Stimulated activated CD4-positive, alpha-beta T cell treated with anti-CD3 and anti-CD28 coated beads, Interleukin-4, amount 100 ng/mL, for 24 hours (primary cell): ENCODE results near the gene FNDC3A.
"Not testable (repeated sequence)": the region's sequence is repeated elsewhere in the genome, so short reads cannot be mapped to it uniquely, and the experiment has no call there.

Experiments used
- DNase-seq: peaks from one replicate; pipeline ENCODE4 v3.0.0-alpha.2; 2020

FNDC3A gene

GRCh38 chr13:49046519-49046918 lies 70.8 kb downstream of the FNDC3A start:
- no peak for DNase-seq

- DNase-seq = no peak
Measured at GRCh38 chr13:49052813-49053212, 77.1 kb downstream of the FNDC3A start.

GRCh38 chr13:49053215-49053614 lies 77.5 kb downstream of the FNDC3A start:
- DNase-seq = no peak

DNA sequence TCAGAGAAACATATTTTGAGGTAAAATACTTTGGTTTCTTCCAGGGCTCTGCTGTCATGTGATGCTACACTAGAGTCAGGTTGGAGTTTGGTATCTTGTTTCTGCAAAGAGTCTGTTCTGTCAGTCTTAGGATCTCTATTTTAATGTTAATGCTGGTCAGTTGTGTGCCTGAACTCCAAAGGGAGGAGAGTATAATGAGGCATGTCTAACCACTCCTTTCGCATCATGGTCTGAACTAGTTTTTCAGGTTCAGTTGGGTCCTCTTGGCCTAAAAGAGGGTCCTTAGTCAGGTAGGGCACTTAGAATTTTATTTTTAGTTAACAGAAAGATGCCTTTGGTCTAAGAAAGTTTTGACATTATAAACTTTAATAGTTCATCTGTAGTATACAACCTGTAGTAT lies 78.2 kb downstream of the FNDC3A start:
- no peak for DNase-seq

GRCh38 chr13:49055021-49055420 lies 79.3 kb downstream of the FNDC3A start:
- no peak for DNase-seq

DNA sequence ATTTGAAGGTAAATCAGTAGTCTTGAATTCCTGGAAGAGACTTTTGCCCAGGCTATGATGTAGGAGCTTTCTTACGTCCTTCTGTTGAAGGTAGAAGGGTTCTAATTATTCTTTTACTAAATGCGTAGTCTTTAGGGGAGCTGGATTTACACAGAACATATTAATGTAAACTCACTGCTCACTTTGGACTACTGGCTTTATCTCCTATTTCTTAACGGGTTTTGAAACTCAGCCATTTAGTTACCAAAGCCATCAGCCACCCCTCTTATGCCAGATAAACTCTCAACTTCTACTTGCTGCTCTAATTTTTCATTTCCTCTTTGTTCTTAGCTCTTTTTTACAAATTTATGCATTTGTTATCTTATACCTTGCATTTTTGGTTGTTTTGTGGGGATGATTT lies 81.5 kb downstream of the FNDC3A start:
- no peak for DNase-seq

DNA sequence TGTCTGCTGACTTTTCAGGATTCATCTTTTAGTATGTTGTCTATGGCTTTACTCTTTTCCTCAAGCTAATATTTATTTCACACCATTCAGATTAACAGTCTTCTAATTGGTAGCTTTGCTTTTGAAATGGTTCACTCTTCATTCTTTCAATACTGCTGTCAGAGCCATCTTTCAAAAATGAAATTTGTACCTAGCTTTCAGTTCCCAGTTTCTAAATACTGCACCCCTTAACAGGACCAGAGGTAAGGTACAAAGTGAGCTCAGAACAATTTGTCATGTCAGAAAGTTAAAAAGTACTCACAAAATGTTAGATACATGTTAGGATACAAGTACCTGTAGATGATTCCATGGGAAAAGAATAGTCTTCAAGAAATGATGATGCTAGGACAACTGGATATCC lies 83.0 kb downstream of the FNDC3A start:
- DNase-seq = no peak

DNA sequence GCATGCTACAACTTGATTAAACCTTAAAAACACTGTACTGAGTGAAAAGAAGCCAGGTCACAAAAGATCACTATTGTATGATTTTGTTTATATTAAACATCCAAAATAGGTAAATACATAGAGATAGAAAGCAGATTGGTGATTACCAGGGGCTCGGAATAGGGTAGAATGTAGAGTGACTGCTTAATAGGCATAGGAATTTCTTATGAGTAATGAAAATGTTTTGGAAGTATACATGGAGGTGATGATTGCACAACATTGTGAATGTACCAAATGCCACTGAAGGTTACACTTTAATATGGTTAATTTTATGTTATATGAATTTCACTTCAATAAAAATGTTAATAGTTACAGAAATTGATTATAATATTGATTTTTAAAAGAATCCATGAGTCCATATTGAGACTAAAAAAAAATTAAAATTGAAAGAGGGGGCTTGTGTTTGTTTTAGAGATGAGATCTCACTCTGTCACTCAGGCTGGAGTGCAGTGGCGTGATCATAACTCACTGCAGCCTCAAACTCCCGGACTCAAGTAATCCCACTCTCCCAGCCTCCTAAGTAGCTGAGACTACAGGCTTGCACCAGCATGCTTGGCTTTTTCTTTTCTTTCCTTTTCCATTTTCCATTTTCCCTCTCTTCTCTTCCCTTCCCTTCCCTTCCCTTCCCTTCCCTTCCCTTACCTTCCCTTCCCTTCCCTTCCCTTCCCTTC lies 85.1 kb downstream of the FNDC3A start:
- DNase-seq = no peak

GRCh38 chr13:49061388-49061752 lies 85.7 kb downstream of the FNDC3A start:
- not testable (repeated sequence) for DNase-seq

DNA sequence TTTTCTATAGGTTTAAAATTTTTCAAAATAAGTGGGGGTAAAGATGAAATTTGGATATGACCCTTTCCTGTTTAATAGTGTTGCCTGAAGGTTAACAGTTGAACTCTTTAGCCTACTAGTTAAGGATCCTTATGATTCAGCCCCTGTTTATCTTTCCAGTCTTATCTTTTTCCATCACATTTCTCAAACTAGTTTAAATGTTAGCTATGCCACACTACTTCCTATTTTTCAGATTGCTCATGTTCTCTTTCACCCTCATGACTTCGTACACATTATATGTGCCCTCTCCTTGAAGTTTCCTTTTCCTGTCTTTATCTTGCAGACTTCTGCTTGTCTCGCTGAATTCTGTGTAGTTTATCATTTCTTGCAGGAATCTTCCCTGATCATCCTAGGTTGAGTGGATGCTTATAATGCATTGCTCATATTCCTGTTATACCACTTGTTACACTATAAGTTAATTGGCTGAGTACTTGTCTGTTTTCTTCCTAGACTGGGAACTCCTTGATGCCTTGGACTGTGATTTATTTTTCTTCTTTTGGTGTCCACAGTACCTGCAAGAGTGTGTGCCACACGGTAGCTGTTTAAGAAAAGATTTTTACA lies 86.7 kb downstream of the FNDC3A start:
- DNase-seq = no peak

DNA sequence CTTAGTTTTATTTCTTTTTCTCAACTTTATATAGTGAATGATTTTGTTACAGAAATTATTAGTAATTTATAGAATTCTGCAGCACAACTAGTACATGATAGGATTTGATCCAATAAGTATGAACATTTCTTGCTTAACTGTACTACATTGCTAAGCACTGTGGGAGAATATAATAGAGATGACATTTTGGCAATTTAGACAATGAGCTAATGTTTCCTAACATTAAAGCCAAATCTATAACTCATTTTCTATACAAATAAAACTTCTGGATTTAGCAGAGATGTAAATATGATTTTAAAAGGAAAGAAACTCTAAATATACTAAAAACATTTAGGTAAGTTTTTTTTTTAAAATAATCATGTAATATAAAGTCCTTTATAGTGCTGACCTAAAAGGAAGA lies 87.3 kb downstream of the FNDC3A start:
- no peak for DNase-seq

GRCh38 chr13:49063497-49063896 lies 87.8 kb downstream of the FNDC3A start:
- DNase-seq = no peak

DNA sequence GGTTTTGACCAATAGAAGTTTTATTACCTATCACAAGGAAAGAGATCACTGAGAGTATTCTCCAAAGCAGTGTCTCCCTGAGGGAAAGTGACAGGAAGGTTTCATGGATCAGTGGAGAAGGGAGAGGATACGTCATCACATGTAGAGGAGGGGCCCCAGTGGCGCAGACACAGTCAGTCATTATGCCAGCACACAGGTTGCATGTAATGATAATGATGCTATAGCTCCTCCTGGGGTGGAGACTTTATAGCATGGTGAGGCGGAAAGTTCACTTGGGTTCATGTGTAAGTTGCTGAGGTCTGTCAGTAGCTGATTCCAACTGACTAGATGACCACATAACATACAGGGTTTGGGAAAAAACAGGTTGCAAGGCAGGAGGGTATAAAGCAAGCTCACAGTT lies 88.8 kb downstream of the FNDC3A start:
- no peak for DNase-seq

GRCh38 chr13:49066856-49067255 lies 91.1 kb downstream of the FNDC3A start:
- DNase-seq = no peak

DNA sequence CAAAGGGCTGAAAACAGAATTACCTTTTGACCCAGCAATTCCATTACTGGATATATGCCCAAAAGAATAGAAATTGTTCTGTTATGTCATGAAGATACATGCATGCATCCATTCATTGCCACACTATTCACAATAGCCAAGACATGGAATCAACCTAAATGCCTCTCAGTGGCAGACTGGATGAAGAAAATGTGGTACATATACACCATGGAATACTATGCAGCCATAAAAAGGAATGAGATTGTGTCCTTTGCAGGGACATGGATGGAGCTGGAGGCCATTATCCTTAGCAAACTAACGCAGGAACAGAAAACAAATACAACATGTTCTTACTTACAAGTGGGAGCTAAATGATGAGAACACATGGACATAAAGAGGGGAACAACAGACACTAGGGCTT lies 92.8 kb downstream of the FNDC3A start:
- not testable (repeated sequence) for DNase-seq

- DNase-seq = not testable (repeated sequence)
Measured at GRCh38 chr13:49070021-49070420, 94.3 kb downstream of the FNDC3A start.

DNA sequence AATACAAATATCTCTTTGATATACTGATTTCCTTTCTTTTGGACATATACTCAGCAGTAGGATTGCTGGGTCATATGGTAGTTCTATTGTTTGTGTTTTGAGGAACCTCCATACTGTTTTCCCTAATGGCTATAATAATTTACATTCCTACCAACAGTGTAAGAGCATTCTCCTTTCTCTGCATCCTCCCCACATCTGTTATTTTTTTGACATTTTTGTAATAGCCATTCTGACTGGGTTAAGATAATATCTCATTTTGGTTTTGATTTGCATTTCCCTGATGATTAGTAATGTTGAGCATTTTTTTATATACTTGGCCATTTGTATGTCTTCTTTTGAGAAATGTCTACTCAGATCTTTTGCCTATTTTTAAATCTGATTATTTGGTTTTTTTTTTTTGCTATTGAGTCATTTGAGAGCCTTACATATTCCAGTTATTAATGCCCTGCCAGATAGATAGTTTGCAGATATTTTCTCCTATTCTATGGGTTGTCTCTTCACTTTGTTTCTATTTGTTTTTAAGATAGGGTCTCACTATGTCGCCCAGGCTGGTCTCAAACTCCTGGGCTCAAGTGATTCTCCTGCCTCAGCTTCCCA lies 95.7 kb downstream of the FNDC3A start:
- DNase-seq = no peak

GRCh38 chr13:49082653-49083536 lies 107.2 kb downstream of the FNDC3A start:
- no peak for DNase-seq

- DNase-seq = no peak
Measured at GRCh38 chr13:49084961-49085360, 109.2 kb downstream of the FNDC3A start.

GRCh38 chr13:49086722-49087121 lies 111.0 kb downstream of the FNDC3A start:
- DNase-seq = no peak

GRCh38 chr13:49093376-49093775 lies 117.7 kb downstream of the FNDC3A start:
- DNase-seq = no peak

DNA sequence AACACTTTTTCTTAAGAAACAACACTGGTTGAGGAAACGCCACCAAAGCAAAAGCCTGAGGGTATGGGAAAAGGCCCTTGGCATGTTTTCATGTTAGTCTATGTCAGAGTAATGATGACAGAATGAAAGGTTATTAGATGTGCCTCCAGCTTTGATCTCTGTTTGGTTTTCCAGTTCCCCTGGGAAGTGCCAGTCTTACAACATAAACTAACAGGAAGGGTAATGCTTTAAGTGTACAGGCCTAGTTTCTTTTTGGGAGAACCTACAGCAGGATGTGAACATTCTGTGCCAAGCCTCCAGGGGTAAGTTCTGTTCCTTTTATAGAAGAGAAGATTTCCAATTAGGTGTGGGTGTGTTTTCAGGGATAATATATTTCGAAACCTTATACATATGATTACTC lies 121.7 kb downstream of the FNDC3A start:
- no peak for DNase-seq

GRCh38 chr13:49098198-49098597 lies 122.5 kb downstream of the FNDC3A start:
- peak; percentile 12 for DNase-seq
